ENCODE results near the gene EDC3.
A peak's percentile ranks its signal among the peaks of the same experiment; 100 is the strongest.
"Not testable (repeated sequence)": the region's sequence is repeated elsewhere in the genome, so short reads cannot be mapped to it uniquely, and the experiment has no call there.

The EDC3 gene

GRCh38 chr15:74669627-74670026 lies 26.2 kb downstream of the EDC3 start:
- Mint-ChIP-seq H3K9me3 (no peaks in the 10 kb centered on the region), H3K4me1 (peaks cover 7% of the 10 kb centered on the region), H3K27ac (no peak overlapping the region), H3K4me3 (no peak overlapping the region), H3K36me3 (peaks cover 70% of the 10 kb centered on the region)
- ATAC-seq (no peak), DNase-seq (ENCODE audit: low spot score in 2 of 2) (no peak)

GRCh38 chr15:74667975-74668374 lies 27.8 kb downstream of the EDC3 start:
- H3K27ac Mint-ChIP-seq = no peak overlapping the region
- H3K9me3 Mint-ChIP-seq = no peaks in the 10 kb centered on the region
- peaks cover 53% of the 10 kb centered on the region for H3K36me3 Mint-ChIP-seq
- no peak overlapping the region for H3K4me3 Mint-ChIP-seq
- H3K4me1 Mint-ChIP-seq = peaks cover 7% of the 10 kb centered on the region
- ATAC-seq = no peak
- no peak for DNase-seq (ENCODE audit: low spot score in 2 of 2)

GRCh38 chr15:74664670-74665069 lies 31.2 kb downstream of the EDC3 start:
- Mint-ChIP-seq H3K4me1 (peaks cover 7% of the 10 kb centered on the region), H3K27ac (peak overlapping the region; percentile 30), H3K36me3 (peaks cover 28% of the 10 kb centered on the region), H3K9me3 (no peaks in the 10 kb centered on the region), H3K4me3 (no peak overlapping the region)
- no peak for ATAC-seq
- no peak for DNase-seq (ENCODE audit: low spot score in 2 of 2)

GRCh38 chr15:74664028-74664616 lies 31.7 kb downstream of the EDC3 start:
- Mint-ChIP-seq H3K4me3 (no peak overlapping the region), H3K9me3 (no peaks in the 10 kb centered on the region), H3K27ac (peak overlapping the region; percentile 30), H3K4me1 (peaks cover 7% of the 10 kb centered on the region), H3K36me3 (peaks cover 24% of the 10 kb centered on the region)
- DNase-seq (ENCODE audit: low spot score in 2 of 2) (no peak), ATAC-seq (no peak)

GRCh38 chr15:74663303-74664027 lies 32.4 kb downstream of the EDC3 start:
- H3K4me3 Mint-ChIP-seq = no peak overlapping the region
- H3K27ac Mint-ChIP-seq = peak overlapping the region; percentile 30
- peaks cover 17% of the 10 kb centered on the region for H3K36me3 Mint-ChIP-seq
- ATAC-seq = no peak
- H3K9me3 Mint-ChIP-seq = no peaks in the 10 kb centered on the region
- no peak for DNase-seq (ENCODE audit: low spot score in 2 of 2)
- peaks cover 12% of the 10 kb centered on the region for H3K4me1 Mint-ChIP-seq

GRCh38 chr15:74662064-74662860 lies 33.6 kb downstream of the EDC3 start:
- no peak for ATAC-seq
- H3K27ac Mint-ChIP-seq = no peak overlapping the region

GRCh38 chr15:74661280-74661679 lies 34.5 kb downstream of the EDC3 start:
- DNase-seq (ENCODE audit: low spot score in 2 of 2); H3K27ac Mint-ChIP-seq; H3K36me3 Mint-ChIP-seq; ATAC-seq; H3K9me3 Mint-ChIP-seq; H3K4me3 Mint-ChIP-seq: not testable (repeated sequence)
- peaks cover 31% of the 10 kb centered on the region for H3K4me1 Mint-ChIP-seq

More at GRCh38 chr15:74662064-74662860, 33.6 kb downstream of the EDC3 start:
- peaks cover 22% of the 10 kb centered on the region for H3K4me1 Mint-ChIP-seq
- no peak for DNase-seq (ENCODE audit: low spot score in 2 of 2)
- H3K9me3 Mint-ChIP-seq = no peaks in the 10 kb centered on the region
- H3K36me3 Mint-ChIP-seq = peaks cover 8% of the 10 kb centered on the region
- no peak overlapping the region for H3K4me3 Mint-ChIP-seq

GRCh38 chr15:74657846-74658245 lies 38.0 kb downstream of the EDC3 start:
- DNase-seq (ENCODE audit: low spot score in 2 of 2) (no peak), ATAC-seq (peak; percentile 50)
- peaks cover 31% of the 10 kb centered on the region for H3K36me3 Mint-ChIP-seq
- H3K4me3 Mint-ChIP-seq = no peak overlapping the region
- no peak overlapping the region for H3K27ac Mint-ChIP-seq
- no peaks in the 10 kb centered on the region for H3K9me3 Mint-ChIP-seq
- peaks cover 50% of the 10 kb centered on the region for H3K4me1 Mint-ChIP-seq

GRCh38 chr15:74656935-74657535 lies 38.8 kb downstream of the EDC3 start:
- ATAC-seq (no peak), DNase-seq (ENCODE audit: low spot score in 2 of 2) (no peak)
- Mint-ChIP-seq H3K27ac (no peak overlapping the region), H3K4me3 (no peak overlapping the region), H3K4me1 (peaks cover 50% of the 10 kb centered on the region), H3K9me3 (no peaks in the 10 kb centered on the region), H3K36me3 (peaks cover 37% of the 10 kb centered on the region)

GRCh38 chr15:74655424-74655823 lies 40.4 kb downstream of the EDC3 start:
- Mint-ChIP-seq H3K36me3 (peaks cover 31% of the 10 kb centered on the region), H3K4me3 (no peak overlapping the region), H3K27ac (peak overlapping the region; percentile 71), H3K4me1 (peaks cover 51% of the 10 kb centered on the region), H3K9me3 (no peaks in the 10 kb centered on the region)
- peak; percentile 94 for ATAC-seq
- peak in 1 of 2 donors; percentile 66 for DNase-seq (ENCODE audit: low spot score in 2 of 2)

GRCh38 chr15:74653426-74654102 lies 42.3 kb downstream of the EDC3 start:
- DNase-seq (ENCODE audit: low spot score in 2 of 2) (no peak), ATAC-seq (no peak)
- no peaks in the 10 kb centered on the region for H3K9me3 Mint-ChIP-seq
- no peak overlapping the region for H3K4me3 Mint-ChIP-seq
- peak overlapping the region; percentile 60 for H3K27ac Mint-ChIP-seq
- H3K4me1 Mint-ChIP-seq = peaks cover 53% of the 10 kb centered on the region
- H3K36me3 Mint-ChIP-seq = peaks cover 31% of the 10 kb centered on the region

GRCh38 chr15:74651242-74651741 lies 44.5 kb downstream of the EDC3 start:
- H3K4me1 Mint-ChIP-seq = peaks cover 35% of the 10 kb centered on the region
- no peak overlapping the region for H3K4me3 Mint-ChIP-seq
- H3K36me3 Mint-ChIP-seq = peaks cover 31% of the 10 kb centered on the region
- H3K9me3 Mint-ChIP-seq = no peaks in the 10 kb centered on the region
- H3K27ac Mint-ChIP-seq = no peak overlapping the region
- no peak for DNase-seq (ENCODE audit: low spot score in 2 of 2)
- ATAC-seq = no peak

- peaks cover 8% of the 10 kb centered on the region for H3K4me1 Mint-ChIP-seq
- H3K27ac Mint-ChIP-seq = peak overlapping the region; percentile 8
- no peak for ATAC-seq
- peaks cover 13% of the 10 kb centered on the region for H3K36me3 Mint-ChIP-seq
- no peaks in the 10 kb centered on the region for H3K9me3 Mint-ChIP-seq
- H3K4me3 Mint-ChIP-seq = no peak overlapping the region
- DNase-seq (ENCODE audit: low spot score in 2 of 2) = no peak
Observed at GRCh38 chr15:74648051-74648842, 47.6 kb downstream of the EDC3 start.

GRCh38 chr15:74646480-74646879 lies 49.3 kb downstream of the EDC3 start:
- no peak overlapping the region for H3K27ac Mint-ChIP-seq
- H3K4me1 Mint-ChIP-seq = peaks cover 8% of the 10 kb centered on the region
- ATAC-seq = no peak
- H3K36me3 Mint-ChIP-seq = no peaks in the 10 kb centered on the region
- DNase-seq (ENCODE audit: low spot score in 2 of 2) = no peak
- H3K4me3 Mint-ChIP-seq = no peak overlapping the region
- no peaks in the 10 kb centered on the region for H3K9me3 Mint-ChIP-seq

Data from stimulated activated effector memory CD8-positive, alpha-beta T cell treated with anti-CD3 and anti-CD28 coated beads, Interleukin-12 subunit alpha, Interleukin-12 subunit beta, amount 100 ng/mL, for 72 hours (primary cell).